ENCODE results near the gene CALML5.

CALML5 gene

GRCh38 chr10:5498791-5499492 is 428 bp downstream of the CALML5 start:
- no peak for DNase-seq

GRCh38 chr10:5497948-5498730 is 1.2 kb downstream of the CALML5 start:
- no peak for DNase-seq

GRCh38 chr10:5497289-5497688 is 2.1 kb downstream of the CALML5 start:
- DNase-seq, result no peak

GRCh38 chr10:5496261-5497250 is 2.8 kb downstream of the CALML5 start:
- no peak for DNase-seq

- no peak for DNase-seq
Observed at GRCh38 chr10:5494611-5495010, 4.8 kb downstream of the CALML5 start.

- no peak for DNase-seq
Observed at GRCh38 chr10:5493691-5494090, 5.7 kb downstream of the CALML5 start.

GRCh38 chr10:5492929-5493576 is 6.3 kb downstream of the CALML5 start:
- no peak for DNase-seq

- DNase-seq, result no peak
Observed at GRCh38 chr10:5492322-5492855, 7.0 kb downstream of the CALML5 start.

GRCh38 chr10:5491477-5491876 is 7.9 kb downstream of the CALML5 start:
- no peak for DNase-seq

GRCh38 chr10:5490698-5491464 is 8.5 kb downstream of the CALML5 start:
- no peak for DNase-seq

- DNase-seq, result no peak
Observed at GRCh38 chr10:5490032-5490431, 9.3 kb downstream of the CALML5 start.

GRCh38 chr10:5488272-5489161 is 10.9 kb downstream of the CALML5 start:
- no peak for DNase-seq

GRCh38 chr10:5486853-5487235 is 12.5 kb downstream of the CALML5 start:
- no peak for DNase-seq

- no peak for DNase-seq
Observed at GRCh38 chr10:5485948-5486852, 13.2 kb downstream of the CALML5 start.

- no peak for DNase-seq
Observed at GRCh38 chr10:5485290-5485689, 14.1 kb downstream of the CALML5 start.

- no peak for DNase-seq
Observed at GRCh38 chr10:5484205-5484604, 15.2 kb downstream of the CALML5 start.

- DNase-seq, result no peak
Observed at GRCh38 chr10:5482016-5482415, 17.4 kb downstream of the CALML5 start.

GRCh38 chr10:5481121-5481520 is 18.2 kb downstream of the CALML5 start:
- DNase-seq, result no peak

- DNase-seq, result no peak
Observed at GRCh38 chr10:5480162-5480941, 19.0 kb downstream of the CALML5 start.

All from right forelimb (tissue), 1 donor.